Measurements from ENCODE around the gene PREB.

The PREB gene

GRCh38 chr2:27152796-27153464 lies 18.5 kb upstream of the PREB start:
- DNase-seq, result peak in 1 of 58 donors; percentile 37

- DNase-seq, result no peak
Observed at GRCh38 chr2:27152102-27152795, 17.8 kb upstream of the PREB start.

- DNase-seq, result no peak
Observed at GRCh38 chr2:27150639-27151230, 16.3 kb upstream of the PREB start.

- DNase-seq, result no peak
Observed at GRCh38 chr2:27149570-27150405, 15.4 kb upstream of the PREB start.

GRCh38 chr2:27148801-27149439 lies 14.5 kb upstream of the PREB start, which contains the start of gene TCF23:
TCF23 (plus strand) TSS chr2:27149004; CDS start chr2:27149134, 130 bp downstream.
- DNase-seq, result no peak

- DNase-seq, result no peak
Observed at GRCh38 chr2:27147935-27148334, 13.5 kb upstream of the PREB start.

- no peak for DNase-seq
Observed at GRCh38 chr2:27145682-27146081, 11.2 kb upstream of the PREB start.

GRCh38 chr2:27143285-27143684 lies 8.8 kb upstream of the PREB start:
- DNase-seq, result no peak

GRCh38 chr2:27139310-27139709 lies 4.9 kb upstream of the PREB start, which contains the start of gene PRR30:
PRR30 (minus strand) TSS chr2:27139410; CDS start chr2:27138329, 1,081 bp downstream.
- no peak for DNase-seq

- no peak for DNase-seq
Observed at GRCh38 chr2:27138111-27138510, 3.7 kb upstream of the PREB start.

- no peak for DNase-seq
Observed at GRCh38 chr2:27137322-27137935, 3.0 kb upstream of the PREB start.

- DNase-seq, result no peak
Observed at GRCh38 chr2:27136751-27137150, 2.3 kb upstream of the PREB start.

GRCh38 chr2:27135478-27135955 lies 1.1 kb upstream of the PREB start:
- DNase-seq, result no peak

- no peak for DNase-seq
Observed at GRCh38 chr2:27134781-27135477, 493 bp upstream of the PREB start.

GRCh38 chr2:27133195-27133875 lies 1.1 kb downstream of the PREB start:
- DNase-seq, result peak in 1 of 58 donors; percentile 15

GRCh38 chr2:27131429-27131828 lies 3.0 kb downstream of the PREB start:
- no peak for DNase-seq

GRCh38 chr2:27130396-27130795 lies 4.0 kb downstream of the PREB start:
- DNase-seq, result no peak

GRCh38 chr2:27128668-27129571 lies 5.5 kb downstream of the PREB start:
- no peak for DNase-seq
